SK-N-MC (cell line): ENCODE results near the gene RNASE1.
"Not testable (repeated sequence)": the region's sequence is repeated elsewhere in the genome, so short reads cannot be mapped to it uniquely, and the experiment has no call there.

Experiments used
- DNase-seq: peaks from one replicate; pipeline ENCODE4 v3.0.0-alpha.2; 2011; ENCODE audit warnings: low read depth, low spot score
- H3K27ac ChIP-seq: fragments of 200-600 bp; sonication (generic); 2 replicates; pipeline ENCODE4 v1.5.1; 2016; ENCODE audit warnings: mixed run types
- H3K36me3 ChIP-seq: fragments of 200-600 bp; sonication (generic); 2 replicates; pipeline ENCODE4 v1.6.1; 2017; ENCODE audit warnings: antibody characterized with exemption, low read length, mixed read lengths; ENCODE audit not compliant: insufficient read depth
- H3K4me3 ChIP-seq: fragments of 200-600 bp; sonication (generic); 2 replicates; pipeline ENCODE4 v1.5.1; 2016
- H3K9ac ChIP-seq: fragments of 200-600 bp; sonication (generic); 2 replicates; pipeline ENCODE4 v1.8.0; 2017; ENCODE audit warnings: mixed run types, mixed read lengths; ENCODE audit not compliant: insufficient read length
- H3K9me3 ChIP-seq: fragments of 200-600 bp; sonication (generic); 2 replicates; pipeline ENCODE4 v1.6.1; 2017; ENCODE audit warnings: low read depth, mild to moderate bottlenecking, antibody characterized with exemption, low read length, moderate library complexity, mixed read lengths
- EZH2 ChIP-seq: fragments of 200-600 bp; sonication (generic); IDR thresholded peaks from one replicate; pipeline ENCODE4 v1.6.1; 2017; ENCODE audit warnings: antibody characterized with exemption
- FOXP2 ChIP-seq: optimal IDR thresholded peaks from 2 replicates; pipeline ENCODE3; 2011; ENCODE audit warnings: mild to moderate bottlenecking, moderate library complexity; ENCODE audit not compliant: insufficient read depth; ENCODE audit errors: extremely low read length, control extremely low read depth
- POLR2AphosphoS5 ChIP-seq: IDR thresholded peaks from 2 replicates; pipeline ENCODE4 v1.6.1; 2012; ENCODE audit warnings: mild to moderate bottlenecking, low read depth, low read length, borderline replicate concordance

Gene RNASE1

DNA sequence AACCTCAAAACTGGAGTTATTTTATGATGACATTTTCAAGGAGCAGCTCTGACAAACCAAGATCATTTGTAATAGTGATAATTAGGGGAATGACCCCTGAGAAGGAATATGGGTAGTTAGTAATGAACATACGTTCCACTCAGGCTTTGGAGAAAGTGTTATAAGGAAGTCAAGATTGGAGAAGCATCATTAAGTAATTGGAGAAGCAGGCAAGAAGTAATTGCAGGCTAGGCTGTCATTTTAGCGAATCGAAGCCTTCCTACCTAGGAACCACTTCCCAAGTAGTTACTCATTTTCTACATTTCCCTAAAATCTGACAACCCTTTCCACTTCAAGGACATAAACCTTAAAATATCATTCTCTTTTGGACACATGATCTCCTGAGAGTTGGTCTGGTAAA is 33.2 kb downstream of the RNASE1 start:
- TF ChIP-seq EZH2 (no peak), POLR2AphosphoS5 (no peak), FOXP2 (no peak)
- DNase-seq = no peak
- Histone ChIP-seq H3K9me3 (no peaks in the 10 kb centered on the region), H3K27ac (no peak overlapping the region), H3K9ac (no peak overlapping the region), H3K36me3 (no peaks in the 10 kb centered on the region), H3K4me3 (no peak overlapping the region)

DNA sequence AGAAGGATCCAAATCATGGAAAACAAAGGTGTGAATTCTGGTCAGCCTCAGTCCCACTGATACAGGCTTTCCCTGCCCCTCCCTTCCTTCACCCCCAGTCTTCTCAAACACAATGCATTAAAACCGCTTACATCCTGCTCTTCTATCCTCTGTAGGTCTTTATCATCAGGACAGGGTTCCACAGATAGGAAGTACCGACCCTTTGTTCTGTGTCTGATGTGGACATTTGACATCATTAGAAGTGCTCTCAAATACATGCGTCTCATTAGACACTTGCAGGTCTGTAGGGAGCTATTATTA is 34.1 kb downstream of the RNASE1 start:
- Histone ChIP-seq H3K9ac (no peak overlapping the region), H3K4me3 (no peak overlapping the region), H3K36me3 (no peaks in the 10 kb centered on the region), H3K9me3 (no peaks in the 10 kb centered on the region), H3K27ac (no peak overlapping the region)
- no peak for TF ChIP-seq EZH2
- TF ChIP-seq POLR2AphosphoS5 = no peak
- TF ChIP-seq FOXP2 = no peak
- DNase-seq = no peak

DNA sequence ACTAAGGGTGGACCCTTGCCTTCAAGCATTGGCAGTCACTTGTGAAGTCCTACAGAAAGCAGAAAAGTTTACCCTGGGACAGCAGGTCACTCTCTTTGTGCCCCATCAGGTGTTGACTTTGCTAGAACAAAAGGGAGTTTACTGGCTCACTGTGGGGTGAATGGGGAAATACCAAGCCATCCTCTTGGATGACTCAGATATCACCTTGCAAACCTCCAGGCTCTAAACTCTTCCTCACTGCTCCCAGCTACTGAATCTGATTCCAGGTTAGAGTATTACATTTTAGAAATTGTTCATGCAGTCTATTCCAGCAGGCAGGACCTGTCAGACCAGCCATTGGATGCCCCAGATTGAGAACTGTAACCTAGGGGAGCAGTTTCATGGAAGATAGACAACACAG is 41.7 kb downstream of the RNASE1 start:
- DNase-seq = no peak
- Histone ChIP-seq H3K9ac (no peak overlapping the region), H3K36me3 (no peaks in the 10 kb centered on the region), H3K4me3 (no peak overlapping the region), H3K27ac (no peak overlapping the region), H3K9me3 (no peaks in the 10 kb centered on the region)
- TF ChIP-seq EZH2 = no peak
- TF ChIP-seq FOXP2 = no peak

DNA sequence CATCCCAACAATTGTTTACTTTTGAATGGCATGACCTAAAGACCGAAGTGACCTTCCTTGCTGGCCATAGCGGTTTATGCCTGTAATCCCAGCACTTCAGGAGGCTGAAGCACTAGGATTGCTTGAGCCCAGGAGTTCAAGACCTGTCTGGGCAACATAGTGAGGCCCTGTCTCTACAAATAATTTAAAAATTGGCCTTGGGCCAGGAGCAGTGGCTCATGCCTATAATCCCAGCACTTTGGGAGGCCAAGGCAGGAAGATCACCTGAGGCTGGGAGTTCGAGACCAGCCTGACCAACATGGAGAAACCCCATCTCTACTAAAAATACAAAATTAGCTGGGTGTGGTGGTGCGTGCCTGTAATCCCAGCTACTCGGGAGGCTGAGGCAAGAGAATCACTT is 43.2 kb downstream of the RNASE1 start:
- H3K36me3 ChIP-seq, DNase-seq, H3K9ac ChIP-seq, H3K4me3 ChIP-seq, H3K27ac ChIP-seq, H3K9me3 ChIP-seq: not testable (repeated sequence)

DNA sequence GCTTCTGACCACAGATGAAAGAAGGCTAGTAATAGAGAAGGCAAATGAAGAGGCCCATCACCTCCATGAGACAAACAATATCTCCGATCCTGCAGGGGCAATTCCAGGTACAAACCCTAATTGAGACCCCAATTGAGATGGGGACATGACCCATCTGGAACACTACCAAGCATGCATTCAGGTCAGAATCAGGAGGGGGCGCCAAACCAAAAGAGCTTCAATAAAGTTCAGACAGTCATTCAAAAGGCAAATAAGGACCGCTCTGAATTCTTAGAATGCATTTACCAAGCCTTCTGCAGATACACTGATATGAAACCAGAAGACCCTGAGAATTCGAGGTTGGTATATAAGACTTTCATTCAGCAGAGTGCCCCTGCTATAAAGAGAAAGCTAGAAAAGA is 44.7 kb downstream of the RNASE1 start:
- H3K4me3 ChIP-seq = no peak overlapping the region
- no peaks in the 10 kb centered on the region for H3K36me3 ChIP-seq
- H3K27ac ChIP-seq = no peak overlapping the region
- no peak for DNase-seq
- H3K9me3 ChIP-seq = no peaks in the 10 kb centered on the region
- no peak overlapping the region for H3K9ac ChIP-seq
- no peak for TF ChIP-seq FOXP2
- TF ChIP-seq EZH2 = no peak
- no peak for TF ChIP-seq POLR2AphosphoS5

DNA sequence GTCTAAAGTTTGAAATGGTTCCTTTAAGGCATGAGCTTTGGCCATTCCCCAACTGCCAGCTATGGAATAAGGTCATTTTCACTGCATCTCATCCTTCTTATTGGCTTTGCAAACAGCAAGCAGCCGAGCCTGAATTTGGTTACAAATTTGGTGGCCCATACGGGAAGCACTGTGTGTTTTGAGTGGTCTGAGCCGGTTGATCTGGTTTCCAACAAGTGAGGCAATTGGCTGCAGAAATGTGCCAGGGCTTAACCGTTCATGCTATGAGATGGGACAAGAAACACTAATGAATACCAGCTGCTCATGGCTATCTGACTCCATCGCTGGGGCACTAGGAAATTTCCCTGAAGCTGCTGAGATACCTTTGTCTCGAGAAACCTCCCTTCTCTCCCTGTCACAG is 47.6 kb downstream of the RNASE1 start:
- DNase-seq = no peak
- TF ChIP-seq EZH2 (no peak), FOXP2 (no peak), POLR2AphosphoS5 (no peak)
- Histone ChIP-seq H3K4me3 (no peak overlapping the region), H3K9ac (no peak overlapping the region), H3K9me3 (no peaks in the 10 kb centered on the region), H3K36me3 (no peaks in the 10 kb centered on the region), H3K27ac (no peak overlapping the region)

DNA sequence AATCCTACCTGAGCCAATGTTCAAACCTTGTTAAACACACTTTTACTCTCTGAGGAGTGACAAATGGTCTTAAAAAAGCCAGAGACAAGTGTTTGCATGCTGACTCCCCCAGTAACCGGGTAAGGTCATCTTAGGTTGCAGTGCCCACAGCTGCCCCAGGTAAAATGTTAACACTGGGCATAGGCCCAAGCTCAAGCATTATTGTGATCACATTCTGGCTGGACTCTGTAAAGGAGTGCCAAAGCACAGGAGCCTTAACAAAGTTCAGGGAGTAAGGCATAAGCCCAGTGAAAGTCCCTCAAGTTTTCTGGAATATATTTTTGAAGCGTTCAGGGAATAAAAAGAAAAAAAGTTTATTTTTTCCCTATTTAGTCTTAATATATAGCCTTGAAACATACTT is 48.3 kb downstream of the RNASE1 start:
- Histone ChIP-seq H3K27ac (no peak overlapping the region), H3K36me3 (no peaks in the 10 kb centered on the region), H3K9me3 (no peaks in the 10 kb centered on the region), H3K9ac (no peak overlapping the region), H3K4me3 (no peak overlapping the region)
- no peak for DNase-seq
- no peak for TF ChIP-seq FOXP2

DNA sequence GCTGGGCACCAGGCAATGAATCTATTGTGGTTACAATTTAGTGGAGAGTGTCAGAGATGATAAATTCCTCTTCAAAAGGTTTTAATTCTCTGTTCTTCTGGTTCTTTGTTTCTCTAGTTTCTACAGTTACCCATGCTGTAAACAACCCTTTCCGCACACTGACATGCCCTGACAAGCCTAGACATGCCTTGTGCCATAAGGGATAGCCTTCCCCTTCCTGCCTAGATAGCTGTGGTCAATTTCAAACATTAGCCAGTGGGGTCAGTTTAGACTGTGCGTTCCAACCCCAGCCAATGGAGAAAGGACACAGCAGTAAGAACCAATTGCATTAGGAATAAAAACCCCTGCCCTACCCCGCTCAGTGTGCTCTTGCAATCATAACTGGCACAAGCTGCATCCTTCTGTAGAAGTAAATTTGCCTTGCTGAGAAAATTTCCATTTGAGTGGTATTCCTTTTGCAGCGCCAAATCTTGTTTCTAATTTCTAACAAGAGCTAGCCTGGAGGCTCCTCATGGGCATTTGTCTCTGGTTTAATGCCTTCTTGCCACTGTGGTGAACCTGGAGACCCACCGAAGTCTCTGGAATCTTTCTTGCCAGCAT is 50.6 kb downstream of the RNASE1 start:
- H3K36me3 ChIP-seq = no peaks in the 10 kb centered on the region
- H3K27ac ChIP-seq = no peak overlapping the region
- H3K4me3 ChIP-seq = no peak overlapping the region
- H3K9ac ChIP-seq = no peak overlapping the region
- no peak for DNase-seq
- H3K9me3 ChIP-seq = no peaks in the 10 kb centered on the region
- no peak for TF ChIP-seq EZH2
- no peak for TF ChIP-seq POLR2AphosphoS5
- TF ChIP-seq FOXP2 = no peak
